IMR-90 (cell line): ENCODE data around the gene EXOC1L. TPM values are rescaled to one million over a fixed set of nuclear protein-coding genes. Genes with fewer than 3 reads are reported as not detected.

ENCODE experiments used
- ATAC-seq: fragments of 200-7000 bp; cut with Tn5 transposase; 2 replicates; pipeline ENCODE4 v1.9.1; 2020; ENCODE audit warnings: low read depth, mild to moderate bottlenecking, moderate library complexity
- BruUV-seq: library from RNA; stranded (reverse); fragments of 400-500 nt; replicated peaks from 2 replicates; lab custom pipeline; 2021; lab: Mats Ljungman, UMichigan
- CTCF ChIA-PET: fragments of 300-600 bp; formaldehyde crosslinking; extraction: SDS; loops from one replicate; lab custom pipeline; 2021; ENCODE audit warnings: antibody characterized with exemption; lab: Yijun Ruan, JAX
- POLR2A ChIA-PET: fragments of 300-600 bp; sonication (Branson Sonifier 250); formaldehyde crosslinking; loops from one replicate; lab custom pipeline; 2022; ENCODE audit warnings: antibody characterized with exemption; ENCODE audit not compliant: unreplicated experiment; lab: Charles Lee
- DNase-seq: peaks from one replicate; pipeline ENCODE4 v3.0.0; 2013
- H2AFZ ChIP-seq: replicated peaks from 2 replicates; pipeline ENCODE3; 2013; ENCODE audit warnings: low read length, mild to moderate bottlenecking; ENCODE audit not compliant: poor library complexity
- H2AK5ac ChIP-seq: 2 replicates; pipeline ENCODE4 v1.6.1; 2013; ENCODE audit warnings: low read depth, low read length, inconsistent platforms
- H2AK9ac ChIP-seq: replicated peaks from 2 replicates; pipeline ENCODE3; 2013; ENCODE audit warnings: mild to moderate bottlenecking, low read depth, low read length, moderate library complexity; ENCODE audit not compliant: poor library complexity
- H2BK120ac ChIP-seq: 2 replicates; pipeline ENCODE4 v1.6.1; 2013; ENCODE audit warnings: low read depth, low read length, inconsistent platforms
- H2BK15ac ChIP-seq: 3 replicates; pipeline ENCODE4 v1.6.1; 2013; ENCODE audit warnings: low read depth, low read length, inconsistent platforms
- H2BK20ac ChIP-seq: 2 replicates; pipeline ENCODE4 v1.6.1; 2013; ENCODE audit warnings: low read depth, mild to moderate bottlenecking, inconsistent platforms, low read length, moderate library complexity
- H2BK5ac ChIP-seq: 2 replicates; pipeline ENCODE4 v1.6.1; 2013; ENCODE audit warnings: mild to moderate bottlenecking, low read depth, low read length, inconsistent platforms; ENCODE audit not compliant: poor library complexity, severe bottlenecking
- H3K14ac ChIP-seq: replicated peaks from 2 replicates; pipeline ENCODE4 v1.6.1; 2013; ENCODE audit warnings: low read depth, low read length, inconsistent platforms
- H3K18ac ChIP-seq: 2 replicates; pipeline ENCODE4 v1.6.1; 2013; ENCODE audit warnings: low read depth, low read length, control low read depth
- H3K23ac ChIP-seq: 2 replicates; pipeline ENCODE4 v1.6.1; 2013; ENCODE audit warnings: low read depth, low read length, inconsistent platforms
- H3K27ac ChIP-seq: 2 replicates; pipeline ENCODE4 v1.5.1; 2013; ENCODE audit warnings: mild to moderate bottlenecking, control low read depth, low read length; ENCODE audit not compliant: insufficient read depth
- H3K27me3 ChIP-seq: 2 replicates; pipeline ENCODE4 v1.6.1; 2013; ENCODE audit warnings: low read length; ENCODE audit not compliant: control insufficient read depth, insufficient read depth
- H3K36me3 ChIP-seq: 2 replicates; pipeline ENCODE4 v1.6.1; 2013; ENCODE audit warnings: low read length, mixed read lengths; ENCODE audit not compliant: control insufficient read depth, insufficient read depth
- H3K4ac ChIP-seq: 2 replicates; pipeline ENCODE4 v1.6.1; 2013; ENCODE audit warnings: low read depth, low read length, inconsistent platforms
- H3K4me1 ChIP-seq: 2 replicates; pipeline ENCODE4 v1.6.1; 2013; ENCODE audit warnings: low read length, mixed read lengths; ENCODE audit not compliant: control insufficient read depth, insufficient read depth
- H3K4me2 ChIP-seq: 2 replicates; pipeline ENCODE4 v1.6.1; 2013; ENCODE audit warnings: low read depth, mild to moderate bottlenecking, control low read depth, low read length, moderate library complexity
- H3K4me3 ChIP-seq: 2 replicates; pipeline ENCODE4 v1.5.1; 2013; ENCODE audit warnings: low read depth, mild to moderate bottlenecking, control low read depth, low read length, moderate library complexity; ENCODE audit not compliant: insufficient read depth
- H3K56ac ChIP-seq: 2 replicates; pipeline ENCODE4 v1.6.1; 2013; ENCODE audit warnings: low read length, inconsistent platforms; ENCODE audit not compliant: insufficient read depth; ENCODE audit errors: extremely low read depth
- H3K79me1 ChIP-seq, 2 experiments: 2 replicates each; pipeline ENCODE4 v1.6.1; 2013; ENCODE audit warnings: low read length in 2 of 2, inconsistent platforms in 1 of 2, low read depth in 1 of 2
- H3K9ac ChIP-seq: 2 replicates; pipeline ENCODE4 v1.6.1; 2013; ENCODE audit warnings: low read depth, low read length, control low read depth
- H3K9me1 ChIP-seq: 2 replicates; pipeline ENCODE4 v1.6.1; 2013; ENCODE audit warnings: low read length, inconsistent platforms; ENCODE audit not compliant: insufficient read depth
- H3K9me3 ChIP-seq: 2 replicates; pipeline ENCODE4 v1.6.1; 2013; ENCODE audit warnings: low read length; ENCODE audit not compliant: control insufficient read depth, insufficient read depth
- H4K20me1 ChIP-seq: 2 replicates; pipeline ENCODE4 v1.6.1; 2013; ENCODE audit warnings: low read length, inconsistent platforms; ENCODE audit not compliant: insufficient read depth
- H4K5ac ChIP-seq: 2 replicates; pipeline ENCODE4 v1.6.1; 2013; ENCODE audit warnings: mild to moderate bottlenecking, low read depth, low read length, control low read depth
- H4K8ac ChIP-seq, 2 experiments: 2 replicates each; pipeline ENCODE4 v1.6.1; 2013; ENCODE audit warnings: low read depth in 2 of 2, low read length in 2 of 2, control low read depth in 1 of 2, inconsistent platforms in 1 of 2
- H4K91ac ChIP-seq: 2 replicates; pipeline ENCODE4 v1.6.1; 2013; ENCODE audit warnings: low read depth, low read length, inconsistent platforms; ENCODE audit not compliant: insufficient read depth
- RCOR1 ChIP-seq: IDR thresholded peaks from 2 replicates; pipeline ENCODE4 v1.6.1; 2012; ENCODE audit warnings: mild to moderate bottlenecking, low read length, improper control_type of control experiment; ENCODE audit not compliant: insufficient replicate concordance
- SMC3 ChIP-seq: fragments of 150-350 bp; IDR thresholded peaks from 2 replicates; pipeline ENCODE4 v1.6.1; 2016; ENCODE audit warnings: low read depth, mild to moderate bottlenecking, antibody characterized with exemption, low read length, moderate library complexity
- WGBS, 2 experiments: methylation state at CpG; one replicate each; pipeline versions ENCODE4 v1.1.5 to v1.1.7; 2013; ENCODE audit warnings: missing lambda C conversion rate in 2 of 2; ENCODE audit not compliant: insufficient read length in 1 of 2; ENCODE audit errors: extremely low coverage in 2 of 2; 5-methylcytosine and 5-hydroxymethylcytosine counted together
- dilution Hi-C: fragments of 300-500 bp; cut with HindIII; formaldehyde crosslinking; loops from one replicate; pipeline ENCODE4 v1.14.3; 2018; ENCODE audit warnings: low sequenced_read_pairs; ENCODE audit not compliant: unreplicated experiment
- in situ Hi-C: fragments of 300-500 bp; cut with MboI; formaldehyde crosslinking; loops from 3 replicates; pipeline ENCODE4 v1.14.3; 2019; ENCODE audit warnings: low sequenced_read_pairs, inconsistent platforms, mixed read lengths
- intact Hi-C: fragments of 100-400 bp; cut with micrococcal nuclease; formaldehyde crosslinking; loops from 2 replicates; pipeline ENCODE4 v1.10.0; 2022
- polyA plus RNA-seq, 3 experiments: library from polyadenylated mRNA; depleted of rRNA; stranded (reverse); fragments of >200 nt; gene quantifications; 2 replicates each; pipeline ENCODE4 v1.2.3, GENCODE V29; 2012; ENCODE audit warnings: low replicate concordance in 1 of 3
- total RNA-seq: library from RNA; depleted of rRNA; stranded (reverse); fragments of >200 nt; gene quantifications from 2 replicates; pipeline ENCODE4 v1.2.3, GENCODE V29; 2012
- TF ChIP-seq, protein P1 (sequence below): conservative IDR thresholded peaks from 2 replicates; pipeline ENCODE4 v1.5.1; 2012; ENCODE audit warnings: mild to moderate bottlenecking, low read depth, low read length, improper control_type of control experiment

The EXOC1L gene
- total and polyA plus RNA-seq, 2 of the 4 experiments (the other 2 are of a cell fraction), result not detected

DNA sequence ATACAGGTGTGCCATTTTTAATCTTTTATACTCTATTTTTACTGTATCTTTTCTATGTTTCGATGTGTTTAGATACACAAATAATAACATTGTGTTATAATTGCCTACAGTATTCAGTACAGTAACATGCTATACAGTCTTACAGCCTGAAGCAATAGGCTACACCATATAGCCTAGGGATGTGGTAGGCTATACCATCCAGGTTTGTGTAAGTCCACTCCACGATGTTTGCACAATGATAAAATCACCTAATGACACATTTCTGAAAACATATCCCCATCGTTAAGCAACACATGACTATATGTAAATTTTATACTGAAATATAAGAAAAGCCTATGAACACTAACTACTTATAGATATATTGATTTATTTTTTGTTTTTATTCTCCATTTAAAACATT, 48.9 kb upstream of the EXOC1L start:
- no TSS peak for BruUV-seq
- no CpG with 5 or more reads among the region's 3 CpGs for WGBS, 2 experiments
- H2AK9ac ChIP-seq, result no peak overlapping the region
- no peaks in the 10 kb centered on the region for H3K36me3 ChIP-seq
- no peaks in the 10 kb centered on the region for H4K20me1 ChIP-seq
- no peak overlapping the region for H3K14ac ChIP-seq
- H2BK15ac ChIP-seq, result no peak overlapping the region
- no peak overlapping the region for H3K56ac ChIP-seq
- H2BK5ac ChIP-seq, result no peak overlapping the region
- in situ Hi-C loops (no loop called here), intact Hi-C loops (no loop called here), dilution Hi-C loops (no loop called here)
- DNase-seq, result no peak
- no peak overlapping the region for H3K4me2 ChIP-seq
- no peak overlapping the region for H3K18ac ChIP-seq
- ChIA-PET POLR2A (no interaction called here), CTCF (no interaction called here)
- H3K79me1 ChIP-seq, result no peaks in the 10 kb centered on the region
- no peaks in the 10 kb centered on the region for H3K9me3 ChIP-seq
- H3K4me3 ChIP-seq, result no peak overlapping the region
- H3K9me1 ChIP-seq, result no peaks in the 10 kb centered on the region
- no peak overlapping the region for H2AK5ac ChIP-seq
- H3K4me1 ChIP-seq, result no peaks in the 10 kb centered on the region
- no peak for TF ChIP-seq SMC3
- no peak for TF ChIP-seq RCOR1
- TF ChIP-seq, protein P1, sequence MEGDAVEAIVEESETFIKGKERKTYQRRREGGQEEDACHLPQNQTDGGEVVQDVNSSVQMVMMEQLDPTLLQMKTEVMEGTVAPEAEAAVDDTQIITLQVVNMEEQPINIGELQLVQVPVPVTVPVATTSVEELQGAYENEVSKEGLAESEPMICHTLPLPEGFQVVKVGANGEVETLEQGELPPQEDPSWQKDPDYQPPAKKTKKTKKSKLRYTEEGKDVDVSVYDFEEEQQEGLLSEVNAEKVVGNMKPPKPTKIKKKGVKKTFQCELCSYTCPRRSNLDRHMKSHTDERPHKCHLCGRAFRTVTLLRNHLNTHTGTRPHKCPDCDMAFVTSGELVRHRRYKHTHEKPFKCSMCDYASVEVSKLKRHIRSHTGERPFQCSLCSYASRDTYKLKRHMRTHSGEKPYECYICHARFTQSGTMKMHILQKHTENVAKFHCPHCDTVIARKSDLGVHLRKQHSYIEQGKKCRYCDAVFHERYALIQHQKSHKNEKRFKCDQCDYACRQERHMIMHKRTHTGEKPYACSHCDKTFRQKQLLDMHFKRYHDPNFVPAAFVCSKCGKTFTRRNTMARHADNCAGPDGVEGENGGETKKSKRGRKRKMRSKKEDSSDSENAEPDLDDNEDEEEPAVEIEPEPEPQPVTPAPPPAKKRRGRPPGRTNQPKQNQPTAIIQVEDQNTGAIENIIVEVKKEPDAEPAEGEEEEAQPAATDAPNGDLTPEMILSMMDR, result no peak
- no peak overlapping the region for H3K23ac ChIP-seq
- H2BK120ac ChIP-seq, result no peak overlapping the region
- no peak overlapping the region for H4K91ac ChIP-seq
- H3K9ac ChIP-seq, result no peak overlapping the region
- no peak overlapping the region for H2BK20ac ChIP-seq
- H3K4ac ChIP-seq, result no peak overlapping the region
- H4K8ac ChIP-seq, result no peak overlapping the region
- H3K27me3 ChIP-seq, result no peaks in the 10 kb centered on the region
- no peak overlapping the region for H3K27ac ChIP-seq
- H2AFZ ChIP-seq, result no peak overlapping the region
- no peak overlapping the region for H4K5ac ChIP-seq
- ATAC-seq, result no peak
